Myocyte (in vitro differentiated cells): ENCODE data around the gene DNAJB2. TPM values are rescaled to one million over a fixed set of nuclear protein-coding genes. Genes with fewer than 3 reads are reported as not detected.

Source experiments
- microRNA counts: library from miRNA; unstranded; fragments of <30 nt; microRNA quantifications from one replicate; lab custom pipeline; 2016
- microRNA-seq: library from miRNA; unstranded; fragments of <30 nt; microRNA quantifications from one replicate; pipeline ENCODE4, GENCODE V29; 2016
- total RNA-seq: library from RNA; depleted of rRNA; stranded (reverse); fragments of >200 nt; gene quantifications from 2 replicates; pipeline ENCODE4 v1.2.3, GENCODE V29; 2014

Gene DNAJB2
- total RNA-seq, 1 donor from 2014 or later = 40.1 TPM

MicroRNAs within 50 kb of the gene (microRNA counts, 767-probe panel; counts per million panel counts)
- microRNA hsa-miR-153 (lab: Ali Mortazavi, UCI) = not detected

Small RNA genes lying within 50 kb of the gene (microRNA-seq; reads per million reads assigned to microRNA genes)
- not detected for gene MIR153-1

Other genes starting within 250 kb of the DNAJB2 start
- 0.05 TPM in 1 of 2 replicates, not detected in the other for gene CFAP65, start 237.8 kb upstream of the DNAJB2 start, total RNA-seq
- gene IHH, start 218.4 kb upstream of the DNAJB2 start, total RNA-seq = not detected in 2 replicates
- gene NHEJ1, start 118.6 kb upstream of the DNAJB2 start, total RNA-seq = 13.6 and 14.3 TPM in 2 replicates
- gene SLC23A3, start 109.3 kb upstream of the DNAJB2 start, total RNA-seq = 0.26 TPM in 1 of 2 replicates, not detected in the other
- gene CNPPD1, start 102.4 kb upstream of the DNAJB2 start, total RNA-seq = 28.9 and 35.2 TPM in 2 replicates
- 68.9 and 76.6 TPM in 2 replicates for gene RETREG2, start 101.1 kb upstream of the DNAJB2 start, total RNA-seq
- 43.0 and 50.1 TPM in 2 replicates for gene ZFAND2B, start 72.6 kb upstream of the DNAJB2 start, total RNA-seq
- 29.7 and 46.2 TPM in 2 replicates for gene ABCB6, start 60.4 kb upstream of the DNAJB2 start, total RNA-seq
- gene ATG9A, start 49.7 kb upstream of the DNAJB2 start, total RNA-seq = 97.6 and 108 TPM in 2 replicates
- gene ANKZF1, start 49.6 kb upstream of the DNAJB2 start, total RNA-seq = 27.9 and 36.4 TPM in 2 replicates
- gene GLB1L, start 33.9 kb upstream of the DNAJB2 start, total RNA-seq = 3.5 and 4.6 TPM in 2 replicates
- 18.3 and 19.4 TPM in 2 replicates for gene STK16, start 33.9 kb upstream of the DNAJB2 start, total RNA-seq
- gene TUBA4B, start 26.1 kb upstream of the DNAJB2 start, total RNA-seq = 0.11 TPM in 1 of 2 replicates, not detected in the other
- gene TUBA4A, start 25.4 kb upstream of the DNAJB2 start, total RNA-seq = 120 and 128 TPM in 2 replicates
- gene PTPRN, start 30.0 kb downstream of the DNAJB2 start, total RNA-seq = 0.24 and 0.68 TPM in 2 replicates
- not detected in 2 replicates for gene RESP18, start 53.4 kb downstream of the DNAJB2 start, total RNA-seq
- 61.4 and 65.3 TPM in 2 replicates for gene DNPEP, start 108.5 kb downstream of the DNAJB2 start, total RNA-seq
- 10,265 and 13,585 TPM in 2 replicates for gene DES, start 139.0 kb downstream of the DNAJB2 start, total RNA-seq
- 78.0 and 79.8 TPM in 2 replicates for gene SPEG, start 155.5 kb downstream of the DNAJB2 start, total RNA-seq
- gene GMPPA, start 219.5 kb downstream of the DNAJB2 start, total RNA-seq = 43.1 and 57.0 TPM in 2 replicates
- gene ASIC4, start 235.1 kb downstream of the DNAJB2 start, total RNA-seq = 0.29 and 0.31 TPM in 2 replicates